GM18502 (cell line): ENCODE results near the gene NID1.
"Not testable (repeated sequence)": the region's sequence is repeated elsewhere in the genome, so short reads cannot be mapped to it uniquely, and the experiment has no call there.

Source experiments
- ATAC-seq: cut with Tn5 transposase; IDR thresholded peaks from one replicate; pipeline ENCODE4 v1.9.1; 2021; ENCODE audit warnings: mild to moderate bottlenecking; ENCODE audit not compliant: unreplicated experiment, poor library complexity

The NID1 gene

GRCh38 chr1:236095705-236096520, 31.0 kb upstream of the NID1 start:
- ATAC-seq = no peak

DNA sequence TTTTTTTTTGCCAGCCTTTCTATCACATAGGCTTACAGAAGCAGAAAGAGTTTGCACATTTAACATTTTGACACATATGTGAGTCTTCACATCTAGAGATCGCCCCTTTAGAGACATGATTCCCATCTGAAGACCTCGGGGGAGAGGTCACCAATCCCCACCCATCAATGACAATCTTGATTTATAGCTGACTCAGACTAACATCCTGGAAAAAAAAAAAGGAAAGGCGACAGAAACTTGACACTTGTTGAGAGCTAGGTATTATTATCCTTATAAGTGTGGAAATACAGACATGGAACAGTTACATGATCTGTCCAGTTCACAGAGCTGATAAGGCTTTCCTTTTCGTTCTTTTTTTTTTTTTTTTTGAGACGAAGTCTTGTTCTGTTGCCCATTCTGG, 28.0 kb upstream of the NID1 start:
- no peak for ATAC-seq

DNA sequence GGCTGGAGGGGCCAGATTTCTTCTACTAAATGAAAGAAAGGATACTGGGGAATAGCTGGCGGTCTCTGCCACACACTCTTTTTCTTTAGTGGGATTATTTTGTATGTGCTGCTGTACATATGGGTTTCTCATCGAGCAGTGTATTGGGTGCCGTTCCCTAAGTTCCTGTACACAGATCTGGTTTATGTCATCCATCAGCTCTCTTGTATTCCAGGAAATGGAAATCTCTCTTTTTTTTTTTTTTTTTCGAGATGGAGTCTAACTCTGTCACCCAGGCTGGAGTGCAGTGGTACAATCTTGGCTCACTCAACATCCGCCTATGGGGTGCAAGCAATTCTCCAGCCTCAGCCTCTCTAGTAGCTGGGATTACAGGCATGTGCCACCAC, 27.0 kb upstream of the NID1 start:
- ATAC-seq = no peak

- ATAC-seq = no peak
Measured at GRCh38 chr1:236090741-236091147, 25.9 kb upstream of the NID1 start.

DNA sequence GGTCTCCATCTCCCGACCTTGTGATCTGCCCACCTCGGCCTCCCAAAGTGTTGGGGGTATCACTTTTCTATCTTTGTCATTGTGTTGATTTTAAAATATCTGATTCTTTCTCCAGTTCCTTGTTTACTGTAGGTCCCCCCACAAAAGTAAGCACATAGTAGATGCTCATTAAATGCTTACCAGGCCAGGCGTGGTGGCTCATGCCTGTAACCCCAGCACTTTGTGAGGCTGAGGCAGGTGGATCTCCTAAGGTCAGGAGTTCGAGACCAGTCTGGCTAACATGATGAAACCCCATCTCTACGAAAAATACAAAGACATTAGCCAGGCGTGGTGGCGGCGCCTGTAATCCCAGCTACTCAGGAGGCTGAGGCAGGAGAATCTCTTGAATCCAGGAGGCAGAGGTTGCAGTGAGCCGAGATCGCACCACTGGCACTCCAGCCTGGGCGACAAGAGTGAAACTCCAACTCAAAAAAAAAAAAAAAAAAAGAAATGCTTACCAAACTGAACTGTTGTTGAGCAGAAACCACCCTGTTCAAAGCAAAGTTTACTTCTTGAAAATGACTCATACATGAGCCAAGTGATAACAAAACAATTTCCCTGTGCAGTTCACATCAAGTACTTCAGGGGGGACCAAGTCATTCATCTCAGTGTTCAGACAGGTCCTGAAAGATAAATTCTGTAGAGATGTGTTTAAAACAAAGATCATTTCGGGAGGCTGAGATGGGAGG, 24.3 kb upstream of the NID1 start:
- ATAC-seq = no peak

- no peak for ATAC-seq
Measured at GRCh38 chr1:236086537-236086936, 21.6 kb upstream of the NID1 start.

GRCh38 chr1:236085545-236086159, 20.8 kb upstream of the NID1 start:
- ATAC-seq = no peak

- ATAC-seq = no peak
Measured at GRCh38 chr1:236084386-236084730, 19.5 kb upstream of the NID1 start.

DNA sequence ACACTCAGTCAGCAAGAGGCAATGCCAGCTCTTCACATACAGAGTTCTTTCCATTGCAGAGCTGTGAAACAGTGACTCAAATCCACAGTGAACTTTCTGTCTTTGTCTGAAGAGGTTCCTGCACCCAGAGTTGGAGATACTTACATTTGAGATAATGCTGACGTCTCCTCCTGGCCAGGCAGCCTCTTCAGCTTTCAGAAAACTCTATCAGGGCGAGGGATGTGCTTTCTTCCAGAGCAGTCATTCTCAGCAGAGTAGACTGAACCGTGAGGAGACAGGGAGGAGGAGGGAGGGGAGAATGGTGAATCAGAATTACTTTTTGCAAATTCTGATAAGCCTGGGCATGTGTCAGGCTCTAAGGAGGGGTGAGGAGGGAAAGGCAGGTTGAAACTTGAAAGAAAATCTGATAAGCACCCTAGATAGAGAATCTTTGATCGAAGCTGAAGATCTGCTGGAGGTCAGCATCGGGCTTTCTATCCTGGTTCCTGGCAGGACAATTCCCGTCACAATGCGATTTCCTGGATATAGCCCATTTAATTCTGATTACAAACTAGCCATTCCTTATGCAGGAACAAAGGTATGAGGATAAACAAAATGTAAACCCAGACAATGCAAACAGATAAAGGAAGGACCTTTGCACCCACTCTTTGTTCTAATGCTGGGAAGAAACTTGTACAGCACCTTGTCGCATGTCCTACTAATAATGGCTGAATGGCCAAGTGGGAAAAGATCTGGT, 18.9 kb upstream of the NID1 start:
- ATAC-seq = no peak

GRCh38 chr1:236082526-236082925, 17.6 kb upstream of the NID1 start:
- ATAC-seq = no peak

GRCh38 chr1:236081546-236082227, 16.8 kb upstream of the NID1 start:
- no peak for ATAC-seq

DNA sequence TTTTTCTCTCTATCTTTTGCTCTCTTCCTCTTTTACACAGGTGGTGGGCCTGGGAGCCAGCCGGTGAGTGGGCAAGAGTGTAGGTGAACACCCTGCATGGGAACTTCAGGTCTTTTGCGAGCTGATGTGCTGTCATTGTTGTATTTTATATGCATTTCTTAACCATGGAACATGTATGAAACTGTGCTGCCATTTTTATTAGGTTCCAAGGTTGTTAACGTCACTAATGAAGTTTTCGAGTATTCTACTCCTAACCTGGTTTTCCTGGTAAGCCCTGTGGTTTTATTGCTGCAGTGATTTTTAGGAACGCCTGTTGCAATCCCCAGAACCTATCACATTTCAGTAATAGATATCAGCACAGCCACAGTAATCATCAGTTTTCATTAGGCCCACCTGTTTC, 14.8 kb upstream of the NID1 start:
- ATAC-seq = no peak

DNA sequence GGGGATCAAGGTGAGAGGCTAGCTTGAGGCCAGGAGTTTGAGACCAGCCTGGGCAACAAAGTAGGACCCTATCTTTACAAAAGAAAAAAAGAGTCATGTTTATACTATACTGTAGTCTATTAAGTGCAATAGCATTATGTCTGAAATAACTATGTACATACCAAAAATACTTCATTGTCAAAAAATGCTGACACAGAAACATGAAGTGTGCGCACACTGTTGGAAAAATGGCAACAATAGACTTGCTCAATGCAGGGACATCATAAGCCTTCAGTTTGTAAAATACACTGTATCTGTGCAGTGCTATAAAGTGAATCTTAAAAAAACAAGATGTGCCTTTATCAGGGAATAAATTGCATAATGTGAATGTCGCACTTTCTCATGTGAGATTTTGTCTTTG, 14.1 kb upstream of the NID1 start:
- ATAC-seq = no peak

GRCh38 chr1:236078077-236078476, 13.2 kb upstream of the NID1 start:
- not testable (repeated sequence) for ATAC-seq

DNA sequence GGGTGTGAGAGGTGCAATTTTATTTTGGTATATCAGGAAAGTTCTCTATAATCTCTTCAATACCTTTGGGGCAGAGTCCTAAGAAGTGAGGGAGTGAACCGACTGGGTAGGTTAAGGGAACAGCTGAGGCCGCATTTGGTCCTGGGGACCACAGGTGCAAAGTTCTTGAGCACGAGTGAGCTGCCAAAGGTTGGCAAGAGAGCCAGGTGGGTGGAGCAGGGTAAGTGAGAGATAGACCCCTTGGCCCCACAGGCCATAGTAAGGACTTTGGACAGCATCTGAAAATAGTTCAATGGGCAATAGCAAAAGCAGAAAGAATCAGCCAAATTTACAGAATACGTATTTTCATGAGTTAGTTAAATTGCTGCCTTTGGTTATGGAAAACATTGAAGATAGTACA, 11.0 kb upstream of the NID1 start:
- no peak for ATAC-seq

DNA sequence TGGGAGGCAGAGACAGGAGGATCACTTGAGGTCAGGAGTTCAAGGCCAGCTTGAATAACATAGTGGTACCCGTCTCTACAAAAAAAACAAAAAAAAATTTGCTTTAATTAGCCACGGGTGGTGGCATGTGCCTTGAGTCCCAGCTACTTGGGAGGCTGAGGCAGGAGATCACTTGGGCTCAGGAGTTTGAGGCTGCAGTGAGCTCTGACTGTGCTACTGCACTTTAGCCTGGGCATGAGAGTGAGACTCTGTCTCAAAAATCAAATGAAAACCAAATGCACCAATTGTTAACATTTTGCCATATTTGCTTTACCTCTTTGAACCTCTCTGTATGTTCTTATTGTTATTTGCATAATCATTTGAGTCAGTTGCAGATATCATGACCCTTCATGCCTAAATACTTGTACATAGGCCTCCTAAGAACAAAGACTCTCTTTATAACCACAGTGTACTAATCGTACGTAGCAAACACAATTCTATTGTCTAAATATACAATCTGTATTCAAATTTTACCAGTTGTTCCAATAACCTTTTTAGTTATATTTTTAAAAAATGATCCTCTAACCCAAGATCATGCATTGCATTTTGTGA, 8.5 kb upstream of the NID1 start:
- ATAC-seq = no peak

GRCh38 chr1:236072001-236072400, 7.1 kb upstream of the NID1 start:
- no peak for ATAC-seq

DNA sequence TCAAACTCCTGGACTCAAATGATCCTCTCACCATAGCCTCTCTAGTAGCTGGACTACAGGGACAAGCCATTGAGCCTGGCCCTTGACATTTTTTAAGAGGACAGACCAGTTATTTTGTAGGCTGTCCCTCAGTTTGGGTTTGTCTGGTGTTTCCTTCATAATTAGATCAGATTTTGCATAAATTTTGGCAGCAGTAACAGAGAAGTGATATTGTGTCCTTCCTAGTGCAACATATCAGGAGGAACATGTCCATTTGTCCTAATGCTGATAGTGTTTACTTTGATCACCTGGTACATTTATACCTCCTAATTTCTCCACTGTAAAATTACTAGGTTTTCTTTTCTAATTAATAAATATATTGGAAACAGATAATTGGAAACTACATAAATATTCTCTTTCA, 5.9 kb upstream of the NID1 start:
- ATAC-seq = no peak

DNA sequence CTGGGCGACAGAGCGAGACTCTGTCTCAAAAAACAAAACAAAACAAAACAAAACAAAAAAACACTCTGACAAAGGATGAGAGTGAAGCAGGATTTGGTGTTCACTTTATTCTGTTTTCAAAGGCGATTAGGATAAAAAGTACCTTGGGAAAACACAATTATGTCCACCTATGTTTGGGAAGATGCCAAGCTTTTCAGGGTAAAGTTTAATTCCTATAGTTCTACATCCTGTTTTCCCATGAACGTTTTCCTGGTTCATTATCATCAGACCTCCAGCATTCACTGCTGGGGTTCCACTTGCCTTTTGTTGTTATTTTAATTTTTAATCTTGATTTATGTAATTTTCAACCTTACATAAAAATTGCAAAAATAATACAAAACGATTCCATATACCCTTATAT, 4.9 kb upstream of the NID1 start:
- no peak for ATAC-seq

DNA sequence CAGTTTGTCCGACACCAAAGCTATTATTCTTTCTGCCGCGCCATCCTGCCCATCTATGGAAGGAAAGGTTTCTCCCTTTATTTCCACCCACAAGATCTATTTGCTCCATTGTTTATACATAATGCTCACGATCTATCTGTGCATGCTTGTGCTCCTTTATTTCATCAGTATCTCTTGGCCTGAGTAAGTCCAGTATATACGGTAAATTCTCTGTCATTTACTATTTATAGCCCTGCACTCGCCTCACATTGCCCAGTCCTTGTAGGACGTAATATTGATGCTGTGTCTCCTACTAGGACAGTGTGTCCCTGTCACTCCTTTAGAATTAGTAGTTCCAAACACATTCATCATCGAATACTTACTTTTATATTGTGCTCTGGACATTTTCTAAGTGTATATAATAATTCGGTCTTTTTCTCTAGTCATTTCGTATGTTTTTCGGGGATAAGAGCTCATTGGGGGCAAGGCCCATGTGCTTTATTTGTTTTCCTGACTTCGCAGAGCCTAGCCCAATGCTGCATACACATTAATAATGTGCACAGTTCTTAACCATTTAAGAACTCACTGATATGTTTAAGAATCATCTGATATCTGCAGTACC, 3.1 kb upstream of the NID1 start:
- ATAC-seq = no peak
